CD4-positive, alpha-beta T cell (primary cell): ENCODE measurements around the gene ZSWIM4. TPM values are rescaled to one million over a fixed set of nuclear protein-coding genes. Genes with fewer than 3 reads are reported as not detected.
A peak's percentile ranks its signal among the peaks of the same experiment; 100 is the strongest.

ENCODE experiments used
- ATAC-seq: fragments of 200-7000 bp; cut with Tn5 transposase; one replicate; pipeline ENCODE4 v1.10.0; 2022; ENCODE audit warnings: mild to moderate bottlenecking; ENCODE audit not compliant: poor library complexity
- CTCF ChIA-PET: fragments of 350-600 bp; sonication (Branson Sonifier 250); formaldehyde crosslinking; loops from one replicate; lab custom pipeline; 2021; ENCODE audit warnings: antibody characterized with exemption, inconsistent platforms; lab: Charles Lee
- POLR2A ChIA-PET: fragments of 350-600 bp; sonication (Branson Sonifier 250); formaldehyde crosslinking; loops from one replicate; lab custom pipeline; 2021; ENCODE audit warnings: antibody characterized with exemption, inconsistent platforms; lab: Charles Lee
- DNase-seq, 14 experiments: peaks; one replicate each; pipeline ENCODE4 v3.0.0-alpha.2; 2013 to 2020; ENCODE audit warnings: mixed read lengths in 2 of 14
- H3K27ac ChIP-seq, 2 donors: one replicate each; pipeline versions ENCODE4 v1.5.1 to v1.7.0; 2013; ENCODE audit warnings: low read length in 2 of 2, low read depth in 1 of 2, mild to moderate bottlenecking in 1 of 2
- H3K27me3 ChIP-seq, 2 experiments: 1 replicate in 1 of 2; 2 replicates in 1 of 2; pipeline versions ENCODE4 v1.6.1 to v1.7.0; 2013; ENCODE audit warnings: low read length in 2 of 2, control low read depth in 1 of 2, mild to moderate bottlenecking in 1 of 2, moderate library complexity in 1 of 2; ENCODE audit not compliant: insufficient read depth in 2 of 2, control insufficient read depth in 1 of 2
- H3K36me3 ChIP-seq: one replicate; pipeline ENCODE4 v1.6.1; 2013; ENCODE audit warnings: low read length, control low read depth; ENCODE audit not compliant: insufficient read depth
- H3K4me1 ChIP-seq: one replicate; pipeline ENCODE4 v1.6.1; 2013; ENCODE audit warnings: low read length, control low read depth; ENCODE audit not compliant: insufficient read depth
- H3K4me3 ChIP-seq: one replicate; pipeline ENCODE4 v1.5.1; 2013; ENCODE audit warnings: mild to moderate bottlenecking, low read length, moderate library complexity
- H3K9me3 ChIP-seq, 2 experiments: 1 replicate in 1 of 2; 2 replicates in 1 of 2; pipeline versions ENCODE4 v1.6.1 to v1.7.0; 2013; ENCODE audit warnings: low read length in 2 of 2, mild to moderate bottlenecking in 2 of 2, control low read depth in 1 of 2, moderate library complexity in 1 of 2; ENCODE audit not compliant: control insufficient read depth in 1 of 2, insufficient read depth in 1 of 2
- H3K27ac Mint-ChIP-seq: one replicate; pipeline ENCODE4 v1.8.0; 2020; ENCODE audit warnings: mixed read lengths
- H3K27me3 Mint-ChIP-seq: one replicate; pipeline ENCODE4 v1.8.0; 2021; ENCODE audit warnings: mixed read lengths
- H3K36me3 Mint-ChIP-seq: one replicate; pipeline ENCODE4 v1.8.0; 2021; ENCODE audit warnings: low read depth, mixed read lengths
- H3K4me1 Mint-ChIP-seq: one replicate; pipeline ENCODE4 v1.8.0; 2021; ENCODE audit warnings: low read depth, mixed read lengths
- H3K4me3 Mint-ChIP-seq: one replicate; pipeline ENCODE4 v1.8.0; 2020; ENCODE audit warnings: mild to moderate bottlenecking, mixed read lengths
- H3K9me3 Mint-ChIP-seq: one replicate; pipeline ENCODE4 v1.8.0; 2020; ENCODE audit warnings: mixed read lengths
- intact Hi-C, 2 experiments: fragments of 100-400 bp; cut with DNase I in 1 of 2; cut with micrococcal nuclease in 1 of 2; formaldehyde crosslinking; loops; one replicate each; pipeline versions ENCODE4 v1.15.1 to v1.9.0; 2023 to 2025; cut with DNase I, micrococcal nuclease
- total RNA-seq, 174 experiments: library from RNA in 2 of 174; stranded (reverse) in 2 of 174; gene quantifications; one replicate each; pipeline ENCODE4 v1.2.3 and lab custom pipeline; 2021 to 2026
- TF ChIP-seq, protein P1 (sequence below): fragments of 200-600 bp; IDR thresholded peaks from one replicate; pipeline ENCODE4 v1.8.0; 2022; ENCODE audit warnings: antibody characterized with exemption, mild to moderate bottlenecking

The ZSWIM4 gene
- total RNA-seq, 2 experiments from 2014 or later = 3.5 to 3.8 TPM

GRCh38 chr19:13833330-13834243, 38.3 kb downstream of the ZSWIM4 start:
- no peaks in the 10 kb centered on the region for H3K27me3 Mint-ChIP-seq
- H3K36me3 Mint-ChIP-seq = peaks cover 23% of the 10 kb centered on the region
- TF ChIP-seq, protein P1, sequence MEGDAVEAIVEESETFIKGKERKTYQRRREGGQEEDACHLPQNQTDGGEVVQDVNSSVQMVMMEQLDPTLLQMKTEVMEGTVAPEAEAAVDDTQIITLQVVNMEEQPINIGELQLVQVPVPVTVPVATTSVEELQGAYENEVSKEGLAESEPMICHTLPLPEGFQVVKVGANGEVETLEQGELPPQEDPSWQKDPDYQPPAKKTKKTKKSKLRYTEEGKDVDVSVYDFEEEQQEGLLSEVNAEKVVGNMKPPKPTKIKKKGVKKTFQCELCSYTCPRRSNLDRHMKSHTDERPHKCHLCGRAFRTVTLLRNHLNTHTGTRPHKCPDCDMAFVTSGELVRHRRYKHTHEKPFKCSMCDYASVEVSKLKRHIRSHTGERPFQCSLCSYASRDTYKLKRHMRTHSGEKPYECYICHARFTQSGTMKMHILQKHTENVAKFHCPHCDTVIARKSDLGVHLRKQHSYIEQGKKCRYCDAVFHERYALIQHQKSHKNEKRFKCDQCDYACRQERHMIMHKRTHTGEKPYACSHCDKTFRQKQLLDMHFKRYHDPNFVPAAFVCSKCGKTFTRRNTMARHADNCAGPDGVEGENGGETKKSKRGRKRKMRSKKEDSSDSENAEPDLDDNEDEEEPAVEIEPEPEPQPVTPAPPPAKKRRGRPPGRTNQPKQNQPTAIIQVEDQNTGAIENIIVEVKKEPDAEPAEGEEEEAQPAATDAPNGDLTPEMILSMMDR = peak; percentile 18
- Histone ChIP-seq H3K36me3 (peaks cover 31% of the 10 kb centered on the region), H3K4me1 (peaks cover 57% of the 10 kb centered on the region), H3K27ac (peak overlapping the region; percentile 62 to 76), H3K9me3 (no peaks in the 10 kb centered on the region), H3K27me3 (no peaks in the 10 kb centered on the region), H3K4me3 (peak overlapping the region; percentile 61)
- DNase-seq = peak; percentile 82 to 97 (median 92)
- H3K27ac Mint-ChIP-seq = peak overlapping the region; percentile 99
- POLR2A ChIA-PET = interaction anchor here (1.0 to 1.3 kb wide), 2 partner anchors 13 to 45 kb away, joined by 5 read pairs; no protein-coding TSS in a partner anchor
- peak; percentile 84 for ATAC-seq
- CTCF ChIA-PET = interaction anchor here (0.6 to 4.6 kb wide), 5 partner anchors 11 to 1117 kb away, joined by 3 to 44 read pairs (median 3); no protein-coding TSS in a partner anchor
- intact Hi-C loops = loop anchor here in 1 of 2 experiments (2.0 kb wide), 2 partner anchors 29 to 37 kb away; no protein-coding TSS in a partner anchor
- H3K9me3 Mint-ChIP-seq = no peaks in the 10 kb centered on the region
- H3K4me1 Mint-ChIP-seq = peaks cover 38% of the 10 kb centered on the region
- peak overlapping the region; percentile 89 for H3K4me3 Mint-ChIP-seq

GRCh38 chr19:13834244-13835069, 39.2 kb downstream of the ZSWIM4 start:
- POLR2A ChIA-PET = interaction anchor here (1.0 to 3.1 kb wide), 3 partner anchors 12 to 46 kb away, joined by 3 to 38 read pairs (median 5); no protein-coding TSS in a partner anchor
- ATAC-seq (no peak), DNase-seq (peak in 3 of 14 experiments; percentile 19 to 47 (median 43))
- peak overlapping the region; percentile 62 to 76 for H3K27ac ChIP-seq
- H3K27ac Mint-ChIP-seq = peak overlapping the region; percentile 99
- TF ChIP-seq, protein P1 = no peak
- peaks cover 34% of the 10 kb centered on the region for H3K36me3 ChIP-seq
- H3K9me3 Mint-ChIP-seq = no peaks in the 10 kb centered on the region
- H3K27me3 ChIP-seq = no peaks in the 10 kb centered on the region
- peak overlapping the region; percentile 89 for H3K4me3 Mint-ChIP-seq
- CTCF ChIA-PET = interaction anchor here (0.9 to 4.6 kb wide), 4 partner anchors 10 to 47 kb away, joined by 3 to 44 read pairs (median 4); no protein-coding TSS in a partner anchor
- peaks cover 23% of the 10 kb centered on the region for H3K36me3 Mint-ChIP-seq
- H3K4me3 ChIP-seq = peak overlapping the region; percentile 61
- H3K27me3 Mint-ChIP-seq = no peaks in the 10 kb centered on the region
- H3K9me3 ChIP-seq = no peaks in the 10 kb centered on the region
- peaks cover 66% of the 10 kb centered on the region for H3K4me1 ChIP-seq
- H3K4me1 Mint-ChIP-seq = peaks cover 47% of the 10 kb centered on the region
- intact Hi-C loops = no loop called here
